T-helper 2 cell (primary cell): ENCODE results near the gene HAP1.
"Not testable (repeated sequence)": the region's sequence is repeated elsewhere in the genome, so short reads cannot be mapped to it uniquely, and the experiment has no call there.

Experiments
- DNase-seq, 5 experiments: peaks; one replicate each; pipeline versions ENCODE4 v3.0.0 to v3.0.0-alpha.2; 2012 to 2022

HAP1 gene

GRCh38 chr17:41689497-41690299 lies 44.7 kb downstream of the HAP1 start:
- peak in 2 of 5 experiments; percentile 43 to 78 for DNase-seq

- peak; percentile 97 to 100 (median 99) for DNase-seq
These were observed 45.6 kb downstream of the HAP1 start, which contains the start of gene EIF1 for GRCh38 chr17:41688641-41689496. Gene EIF1 (plus strand): TSS chr17:41688885. CDS start chr17:41689039, 154 bp downstream.

GRCh38 chr17:41687828-41688640 lies 46.4 kb downstream of the HAP1 start:
- peak in 2 of 5 experiments; percentile 52 to 62 for DNase-seq

- no peak for DNase-seq
These were observed 48.2 kb downstream of the HAP1 start for GRCh38 chr17:41686281-41686680.

GRCh38 chr17:41685753-41686152 lies 48.7 kb downstream of the HAP1 start:
- DNase-seq, result not testable (repeated sequence)

GRCh38 chr17:41684035-41684434 lies 50.4 kb downstream of the HAP1 start:
- no peak for DNase-seq

- no peak for DNase-seq
These were observed 50.9 kb downstream of the HAP1 start for GRCh38 chr17:41683441-41684007.

- no peak for DNase-seq
These were observed 51.8 kb downstream of the HAP1 start for GRCh38 chr17:41682631-41683030.

- no peak for DNase-seq
These were observed 52.7 kb downstream of the HAP1 start for GRCh38 chr17:41681776-41682175.

- DNase-seq, result no peak
These were observed 53.9 kb downstream of the HAP1 start for GRCh38 chr17:41680426-41681040.

- DNase-seq, result no peak
These were observed 54.6 kb downstream of the HAP1 start for GRCh38 chr17:41679740-41680425.

- peak in 3 of 5 experiments; percentile 38 to 97 (median 64) for DNase-seq
These were observed 55.3 kb downstream of the HAP1 start for GRCh38 chr17:41678907-41679739.

- no peak for DNase-seq
These were observed 56.0 kb downstream of the HAP1 start for GRCh38 chr17:41678411-41678906.

GRCh38 chr17:41676058-41676419 lies 58.4 kb downstream of the HAP1 start:
- no peak for DNase-seq

- not testable (repeated sequence) for DNase-seq
These were observed 59.0 kb downstream of the HAP1 start for GRCh38 chr17:41675157-41676057.
